ENCODE data around the gene SLC35C1.

GRCh38 chr11:45856044-45856468, 51.1 kb downstream of the SLC35C1 start:
- TF ChIP-seq CTCF (IDR thresholded peaks at IDR 0.05) (no peak), POLR2AphosphoS5 (IDR thresholded peaks at IDR 0.05) (no peak)
